Neuronal stem cell (in vitro differentiated cells): ENCODE results near the gene PDGFA.

Experiments
- DNase-seq: peaks from one replicate; pipeline ENCODE4 v3.0.0-alpha.2; 2013; ENCODE audit warnings: low spot score
- H2AFZ ChIP-seq: one replicate; pipeline ENCODE4 v1.6.1; 2013; ENCODE audit warnings: mild to moderate bottlenecking, low read length, inconsistent platforms
- H2AK5ac ChIP-seq: 2 replicates; pipeline ENCODE4 v1.6.1; 2013; ENCODE audit warnings: low read depth, mild to moderate bottlenecking, inconsistent platforms, low read length, moderate library complexity, mixed read lengths
- H2BK120ac ChIP-seq: 2 replicates; pipeline ENCODE4 v1.6.1; 2013; ENCODE audit warnings: low read depth, mild to moderate bottlenecking, inconsistent platforms, low read length, moderate library complexity, mixed read lengths
- H2BK12ac ChIP-seq: one replicate; pipeline ENCODE4 v1.6.1; 2013; ENCODE audit warnings: low read length, inconsistent platforms
- H2BK15ac ChIP-seq: 2 replicates; pipeline ENCODE4 v1.6.1; 2013; ENCODE audit warnings: mild to moderate bottlenecking, low read length, inconsistent platforms, mixed read lengths
- H2BK5ac ChIP-seq: one replicate; pipeline ENCODE4 v1.6.1; 2013; ENCODE audit warnings: inconsistent platforms, mild to moderate bottlenecking, low read length, moderate library complexity
- H3K14ac ChIP-seq: one replicate; pipeline ENCODE4 v1.6.1; 2013; ENCODE audit warnings: low read length, inconsistent platforms
- H3K18ac ChIP-seq: 2 replicates; pipeline ENCODE4 v1.6.1; 2013; ENCODE audit warnings: low read length, inconsistent platforms
- H3K23ac ChIP-seq: 2 replicates; pipeline ENCODE4 v1.6.1; 2013; ENCODE audit warnings: low read depth, mild to moderate bottlenecking, mixed read lengths, low read length, inconsistent platforms; ENCODE audit not compliant: poor library complexity
- H3K27ac ChIP-seq: replicated peaks from 3 replicates; pipeline ENCODE4 v1.5.1; 2013; ENCODE audit warnings: low read length, inconsistent platforms
- H3K27me3 ChIP-seq, 3 experiments: 2 replicates each; pipeline ENCODE4 v1.6.1; 2013; ENCODE audit warnings: low read length in 3 of 3, mild to moderate bottlenecking in 2 of 3, inconsistent platforms in 1 of 3, low read depth in 1 of 3, mixed read lengths in 1 of 3, moderate library complexity in 1 of 3; ENCODE audit not compliant: control insufficient read depth in 3 of 3, insufficient read depth in 3 of 3
- H3K36me3 ChIP-seq, 2 donors: replicated peaks in 1 of 2; 2 replicates each; pipeline ENCODE4 v1.6.1; 2013; ENCODE audit warnings: low read length in 2 of 2; ENCODE audit not compliant: control insufficient read depth in 2 of 2, insufficient read depth in 2 of 2
- H3K4ac ChIP-seq: 2 replicates; pipeline ENCODE4 v1.6.1; 2013; ENCODE audit warnings: inconsistent platforms, mild to moderate bottlenecking, low read length, moderate library complexity
- H3K4me1 ChIP-seq, 2 donors: 1 replicate in 1 of 2; 2 replicates in 1 of 2; pipeline ENCODE4 v1.6.1; 2013; ENCODE audit warnings: low read length in 2 of 2, low read depth in 1 of 2; ENCODE audit not compliant: control insufficient read depth in 2 of 2, insufficient read depth in 1 of 2
- H3K4me2 ChIP-seq: one replicate; pipeline ENCODE4 v1.6.1; 2013; ENCODE audit warnings: mild to moderate bottlenecking, low read length, inconsistent platforms; ENCODE audit not compliant: insufficient read depth, poor library complexity, severe bottlenecking
- H3K4me3 ChIP-seq, 2 donors: 2 replicates each; pipeline ENCODE4 v1.5.1; 2013; ENCODE audit warnings: low read length in 2 of 2, mild to moderate bottlenecking in 2 of 2, inconsistent platforms in 1 of 2, moderate library complexity in 1 of 2
- H3K79me1 ChIP-seq: one replicate; pipeline ENCODE4 v1.6.1; 2013; ENCODE audit warnings: low read depth, mild to moderate bottlenecking, inconsistent platforms, low read length, moderate library complexity
- H3K9ac ChIP-seq: one replicate; pipeline ENCODE4 v1.6.1; 2013; ENCODE audit warnings: mild to moderate bottlenecking, low read depth, low read length, inconsistent platforms; ENCODE audit not compliant: poor library complexity
- H3K9me3 ChIP-seq, 2 donors: replicated peaks in 1 of 2; 2 replicates each; pipeline versions ENCODE3 to v1.6.1; 2013; ENCODE audit warnings: low read length in 2 of 2, mild to moderate bottlenecking in 2 of 2, inconsistent platforms in 1 of 2, low read depth in 1 of 2, mixed read lengths in 1 of 2, moderate library complexity in 1 of 2; ENCODE audit not compliant: control insufficient read depth in 2 of 2, insufficient read depth in 1 of 2
- H4K8ac ChIP-seq: one replicate; pipeline ENCODE4 v1.6.1; 2013; ENCODE audit warnings: low read depth, mild to moderate bottlenecking, inconsistent platforms, low read length, moderate library complexity
- H4K91ac ChIP-seq: one replicate; pipeline ENCODE4 v1.6.1; 2013; ENCODE audit warnings: low read length, low read depth, mild to moderate bottlenecking, inconsistent platforms; ENCODE audit not compliant: poor library complexity
- WGBS, 2 donors: extraction: QIAGEN DNeasy Blood & Tissue Kit; methylation state at CpG; one replicate each; pipeline ENCODE4 v1.1.7; 2013; ENCODE audit warnings: missing lambda C conversion rate in 2 of 2, mixed read lengths in 1 of 2; ENCODE audit not compliant: insufficient read length in 2 of 2, insufficient replicate concordance in 1 of 2; ENCODE audit errors: extremely low coverage in 2 of 2; 5-methylcytosine and 5-hydroxymethylcytosine counted together

The PDGFA gene

GRCh38 chr7:450741-451140 is 68.9 kb downstream of the PDGFA start:
- H3K4ac ChIP-seq, result no peak overlapping the region
- H3K27me3 ChIP-seq, result peaks cover 0 to 35% (median 7%) of the 10 kb centered on the region in 3 experiments
- no CpG with 5 or more reads among the region's 10 CpGs for WGBS, 2 donors
- H4K8ac ChIP-seq, result no peak overlapping the region
- H4K91ac ChIP-seq, result peak overlapping the region; percentile 92
- DNase-seq, result no peak
- no peak overlapping the region for H3K23ac ChIP-seq
- H2AK5ac ChIP-seq, result peak overlapping the region; percentile 99
- peak overlapping the region; percentile 88 for H2BK12ac ChIP-seq
- no peak overlapping the region for H2BK120ac ChIP-seq
- H3K4me2 ChIP-seq, result no peak overlapping the region
- peak overlapping the region; percentile 91 for H3K18ac ChIP-seq
- H3K9me3 ChIP-seq, result no peaks in the 10 kb centered on the region
- H2AFZ ChIP-seq, result no peak overlapping the region
- no peak overlapping the region for H3K9ac ChIP-seq
- H3K4me3 ChIP-seq, result no peak overlapping the region
- H3K27ac ChIP-seq, result no peak overlapping the region
- peak overlapping the region; percentile 92 for H2BK15ac ChIP-seq
- no peak overlapping the region for H2BK5ac ChIP-seq
- H3K4me1 ChIP-seq, result peaks cover 0 to 33% of the 10 kb centered on the region in 2 donors
- H3K79me1 ChIP-seq, result peaks cover 4% of the 10 kb centered on the region
- peak overlapping the region; percentile 71 for H3K14ac ChIP-seq
- no peaks in the 10 kb centered on the region for H3K36me3 ChIP-seq

DNA sequence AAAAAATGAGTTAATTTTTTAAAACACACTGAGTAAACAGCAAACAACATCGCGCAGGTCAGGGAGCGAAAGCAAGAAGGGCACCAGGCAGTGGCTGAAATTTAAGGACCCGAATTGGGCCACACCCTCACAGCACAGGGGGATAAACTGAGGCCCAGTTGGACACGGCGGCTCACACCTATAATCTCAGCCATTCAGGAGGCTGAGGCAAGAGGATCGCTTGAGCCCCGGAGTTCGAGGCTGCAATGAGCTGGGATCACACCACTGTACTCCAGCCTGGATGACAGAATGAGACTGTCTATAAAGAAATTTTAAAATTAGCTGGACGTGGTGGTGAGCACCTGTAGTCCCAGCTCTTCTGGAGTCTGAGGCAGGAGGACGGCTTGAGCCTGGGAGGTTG is 69.6 kb downstream of the PDGFA start:
- Histone ChIP-seq H3K9ac (no peak overlapping the region), H3K36me3 (no peaks in the 10 kb centered on the region), H3K18ac (no peak overlapping the region), H3K27ac (no peak overlapping the region), H2BK15ac (no peak overlapping the region), H2BK12ac (no peak overlapping the region), H2BK5ac (no peak overlapping the region), H3K79me1 (peaks cover 4% of the 10 kb centered on the region), H2AK5ac (no peak overlapping the region), H3K14ac (no peak overlapping the region), H2BK120ac (no peak overlapping the region), H4K8ac (no peak overlapping the region), H2AFZ (no peak overlapping the region), H3K4me1 (peaks cover 0 to 34% of the 10 kb centered on the region in 2 donors), H3K9me3 (no peaks in the 10 kb centered on the region), H3K4me2 (no peak overlapping the region), H3K4ac (no peak overlapping the region), H4K91ac (no peak overlapping the region), H3K23ac (no peak overlapping the region), H3K4me3 (no peak overlapping the region), H3K27me3 (peaks cover 0 to 35% (median 7%) of the 10 kb centered on the region in 3 experiments)
- DNase-seq, result no peak
- WGBS, 2 donors, result no CpG with 5 or more reads among the region's 11 CpGs

- H2BK120ac ChIP-seq, result no peak overlapping the region
- no peak overlapping the region for H4K91ac ChIP-seq
- peak overlapping the region; percentile 79 for H3K18ac ChIP-seq
- no peak overlapping the region for H2BK5ac ChIP-seq
- H3K27me3 ChIP-seq, result peaks cover 0 to 35% (median 7%) of the 10 kb centered on the region in 3 experiments
- no CpG with 5 or more reads among the region's 17 CpGs for WGBS, 2 donors
- peak overlapping the region; percentile 35 for H2AK5ac ChIP-seq
- H3K36me3 ChIP-seq, result no peaks in the 10 kb centered on the region
- no peak overlapping the region for H3K4ac ChIP-seq
- peak overlapping the region; percentile 65 for H2BK12ac ChIP-seq
- H3K4me3 ChIP-seq, result no peak overlapping the region
- H3K23ac ChIP-seq, result no peak overlapping the region
- no peak overlapping the region for H2BK15ac ChIP-seq
- no peaks in the 10 kb centered on the region for H3K9me3 ChIP-seq
- no peak overlapping the region for H3K14ac ChIP-seq
- no peak for DNase-seq
- H3K4me1 ChIP-seq, result peaks cover 0 to 34% of the 10 kb centered on the region in 2 donors
- no peak overlapping the region for H3K27ac ChIP-seq
- no peak overlapping the region for H4K8ac ChIP-seq
- H3K9ac ChIP-seq, result no peak overlapping the region
- H3K4me2 ChIP-seq, result no peak overlapping the region
- H2AFZ ChIP-seq, result no peak overlapping the region
- H3K79me1 ChIP-seq, result peaks cover 4% of the 10 kb centered on the region
These were observed 70.2 kb downstream of the PDGFA start for GRCh38 chr7:449324-450019.

DNA sequence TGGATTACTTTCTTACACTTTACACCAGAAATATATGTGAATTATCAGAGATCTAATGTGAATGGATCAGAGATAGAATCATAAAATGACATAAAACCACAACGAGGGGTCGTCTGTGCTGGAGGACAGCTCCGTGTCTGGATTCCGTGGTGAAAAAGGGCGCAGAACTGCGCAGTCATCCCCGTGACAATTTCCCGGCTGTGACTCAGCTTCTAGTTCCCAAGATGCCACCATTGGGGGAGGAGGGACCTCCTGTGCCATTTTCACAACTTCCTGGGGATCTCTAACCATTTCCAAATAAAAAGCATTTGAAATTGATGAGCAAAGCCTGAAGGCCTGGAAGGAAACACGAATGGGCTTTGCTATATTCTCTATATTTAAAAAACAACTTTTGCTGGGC is 72.1 kb downstream of the PDGFA start:
- H3K27me3 ChIP-seq, result peaks cover 0 to 25% (median 2%) of the 10 kb centered on the region in 3 experiments
- no peak overlapping the region for H3K27ac ChIP-seq
- H3K14ac ChIP-seq, result no peak overlapping the region
- H4K91ac ChIP-seq, result no peak overlapping the region
- no peak overlapping the region for H2AK5ac ChIP-seq
- H3K79me1 ChIP-seq, result peaks cover 5% of the 10 kb centered on the region
- no peak overlapping the region for H2BK12ac ChIP-seq
- no peak overlapping the region for H4K8ac ChIP-seq
- no peak overlapping the region for H3K23ac ChIP-seq
- peaks cover 0 to 2% of the 10 kb centered on the region in 2 donors for H3K9me3 ChIP-seq
- H2BK15ac ChIP-seq, result no peak overlapping the region
- H2BK120ac ChIP-seq, result no peak overlapping the region
- no peak overlapping the region for H3K4ac ChIP-seq
- H3K4me3 ChIP-seq, result no peak overlapping the region
- WGBS, 2 donors, result no CpG with 5 or more reads among the region's 9 CpGs
- peaks cover 0 to 29% of the 10 kb centered on the region in 2 donors for H3K4me1 ChIP-seq
- no peak overlapping the region for H3K4me2 ChIP-seq
- no peak overlapping the region for H2AFZ ChIP-seq
- H3K9ac ChIP-seq, result no peak overlapping the region
- H3K36me3 ChIP-seq, result no peaks in the 10 kb centered on the region
- DNase-seq, result no peak
- H3K18ac ChIP-seq, result no peak overlapping the region
- H2BK5ac ChIP-seq, result no peak overlapping the region
